ENCODE data around the gene TENM3. TPM values are rescaled to one million over a fixed set of nuclear protein-coding genes. Genes with fewer than 3 reads are reported as not detected.

Gene TENM3
- total RNA-seq, 2 experiments from 2014 or later, result not detected

- H3K4me1 Mint-ChIP-seq (ENCODE audit: low read depth), result no peaks in the 10 kb centered on the region
- no peaks in the 10 kb centered on the region for H3K9me3 Mint-ChIP-seq (ENCODE audit: insufficient read depth)
- POLR2A ChIA-PET, result no interaction called here
Measured at GRCh38 chr4:182582245-182582644, 339.0 kb downstream of the TENM3 start.

GRCh38 chr4:182583703-182584415, 340.7 kb downstream of the TENM3 start:
- no peak for ATAC-seq
- CTCF ChIA-PET, result no interaction called here
- Mint-ChIP-seq H3K9me3 (ENCODE audit: insufficient read depth) (no peaks in the 10 kb centered on the region), H3K4me1 (ENCODE audit: low read depth) (no peaks in the 10 kb centered on the region), H3K36me3 (ENCODE audit: low read depth) (no peaks in the 10 kb centered on the region), H3K27me3 (ENCODE audit: low read depth) (no peaks in the 10 kb centered on the region), H3K4me3 (no peak overlapping the region), H3K27ac (no peak overlapping the region)
- no peak for DNase-seq
- POLR2A ChIA-PET, result no interaction called here

More at GRCh38 chr4:182582245-182582644, 339.0 kb downstream of the TENM3 start:
- H3K27me3 Mint-ChIP-seq (ENCODE audit: low read depth), result no peaks in the 10 kb centered on the region
- H3K36me3 Mint-ChIP-seq (ENCODE audit: low read depth), result no peaks in the 10 kb centered on the region
- CTCF ChIA-PET, result no interaction called here
- no peak overlapping the region for H3K4me3 Mint-ChIP-seq
- no peak overlapping the region for H3K27ac Mint-ChIP-seq
- no peak for DNase-seq
- no peak for ATAC-seq

GRCh38 chr4:182585321-182585720, 342.1 kb downstream of the TENM3 start:
- H3K4me3 Mint-ChIP-seq, result no peak overlapping the region
- H3K27me3 Mint-ChIP-seq (ENCODE audit: low read depth), result no peaks in the 10 kb centered on the region
- H3K4me1 Mint-ChIP-seq (ENCODE audit: low read depth), result no peaks in the 10 kb centered on the region
- no peaks in the 10 kb centered on the region for H3K36me3 Mint-ChIP-seq (ENCODE audit: low read depth)
- H3K27ac Mint-ChIP-seq, result no peak overlapping the region
- POLR2A ChIA-PET, result no interaction called here
- no peak for ATAC-seq
- no peaks in the 10 kb centered on the region for H3K9me3 Mint-ChIP-seq (ENCODE audit: insufficient read depth)
- CTCF ChIA-PET, result no interaction called here
- DNase-seq, result no peak

- DNase-seq (no peak), ATAC-seq (no peak)
- Mint-ChIP-seq H3K4me3 (no peak overlapping the region), H3K27me3 (ENCODE audit: low read depth) (peaks cover 3% of the 10 kb centered on the region), H3K27ac (no peak overlapping the region), H3K4me1 (ENCODE audit: low read depth) (no peaks in the 10 kb centered on the region), H3K36me3 (ENCODE audit: low read depth) (no peaks in the 10 kb centered on the region), H3K9me3 (ENCODE audit: insufficient read depth) (no peaks in the 10 kb centered on the region)
- CTCF ChIA-PET, result no interaction called here
- POLR2A ChIA-PET, result no interaction called here
Measured at GRCh38 chr4:182589100-182589499, 345.9 kb downstream of the TENM3 start.

GRCh38 chr4:182593402-182593801, 350.2 kb downstream of the TENM3 start:
- Mint-ChIP-seq H3K4me3 (no peak overlapping the region), H3K36me3 (ENCODE audit: low read depth) (no peaks in the 10 kb centered on the region), H3K27me3 (ENCODE audit: low read depth) (peaks cover 3% of the 10 kb centered on the region), H3K4me1 (ENCODE audit: low read depth) (no peaks in the 10 kb centered on the region), H3K27ac (no peak overlapping the region), H3K9me3 (ENCODE audit: insufficient read depth) (no peaks in the 10 kb centered on the region)
- no peak for DNase-seq
- ChIA-PET POLR2A (no interaction called here), CTCF (no interaction called here)
- ATAC-seq, result no peak

- no peak for ATAC-seq
Measured at GRCh38 chr4:182593864-182594263, 350.7 kb downstream of the TENM3 start.

GRCh38 chr4:182600093-182600492, 356.9 kb downstream of the TENM3 start:
- no peaks in the 10 kb centered on the region for H3K36me3 Mint-ChIP-seq (ENCODE audit: low read depth)
- CTCF ChIA-PET, result no interaction called here
- H3K27ac Mint-ChIP-seq, result no peak overlapping the region
- no peaks in the 10 kb centered on the region for H3K9me3 Mint-ChIP-seq (ENCODE audit: insufficient read depth)
- no peak overlapping the region for H3K4me3 Mint-ChIP-seq
- H3K27me3 Mint-ChIP-seq (ENCODE audit: low read depth), result no peaks in the 10 kb centered on the region
- no peaks in the 10 kb centered on the region for H3K4me1 Mint-ChIP-seq (ENCODE audit: low read depth)
- no peak for DNase-seq
- POLR2A ChIA-PET, result no interaction called here
- ATAC-seq, result no peak

More at GRCh38 chr4:182593864-182594263, 350.7 kb downstream of the TENM3 start:
- CTCF ChIA-PET, result no interaction called here
- no peak for DNase-seq
- no peaks in the 10 kb centered on the region for H3K36me3 Mint-ChIP-seq (ENCODE audit: low read depth)
- H3K4me3 Mint-ChIP-seq, result no peak overlapping the region
- H3K4me1 Mint-ChIP-seq (ENCODE audit: low read depth), result no peaks in the 10 kb centered on the region
- POLR2A ChIA-PET, result no interaction called here
- H3K9me3 Mint-ChIP-seq (ENCODE audit: insufficient read depth), result no peaks in the 10 kb centered on the region
- no peak overlapping the region for H3K27ac Mint-ChIP-seq
- peaks cover 3% of the 10 kb centered on the region for H3K27me3 Mint-ChIP-seq (ENCODE audit: low read depth)

GRCh38 chr4:182600856-182601255, 357.7 kb downstream of the TENM3 start:
- POLR2A ChIA-PET, result no interaction called here
- DNase-seq (no peak), ATAC-seq (no peak)
- no peaks in the 10 kb centered on the region for H3K4me1 Mint-ChIP-seq (ENCODE audit: low read depth)
- H3K27ac Mint-ChIP-seq, result no peak overlapping the region
- H3K27me3 Mint-ChIP-seq (ENCODE audit: low read depth), result no peaks in the 10 kb centered on the region
- H3K4me3 Mint-ChIP-seq, result no peak overlapping the region
- no peaks in the 10 kb centered on the region for H3K36me3 Mint-ChIP-seq (ENCODE audit: low read depth)
- CTCF ChIA-PET, result no interaction called here
- no peaks in the 10 kb centered on the region for H3K9me3 Mint-ChIP-seq (ENCODE audit: insufficient read depth)

- no peak overlapping the region for H3K4me3 Mint-ChIP-seq
- DNase-seq (no peak), ATAC-seq (no peak)
- no peaks in the 10 kb centered on the region for H3K36me3 Mint-ChIP-seq (ENCODE audit: low read depth)
- H3K27ac Mint-ChIP-seq, result no peak overlapping the region
- CTCF ChIA-PET, result interaction anchor here (1.1 kb wide), 1 partner anchor 108 kb away, joined by 3 read pairs; no protein-coding TSS in a partner anchor
- no peaks in the 10 kb centered on the region for H3K27me3 Mint-ChIP-seq (ENCODE audit: low read depth)
- H3K9me3 Mint-ChIP-seq (ENCODE audit: insufficient read depth), result no peaks in the 10 kb centered on the region
- no peaks in the 10 kb centered on the region for H3K4me1 Mint-ChIP-seq (ENCODE audit: low read depth)
- POLR2A ChIA-PET, result no interaction called here
Measured at GRCh38 chr4:182604161-182604622, 361.0 kb downstream of the TENM3 start.

- POLR2A ChIA-PET, result no interaction called here
- DNase-seq (no peak), ATAC-seq (no peak)
- CTCF ChIA-PET, result no interaction called here
- Mint-ChIP-seq H3K4me3 (no peak overlapping the region), H3K9me3 (ENCODE audit: insufficient read depth) (no peaks in the 10 kb centered on the region), H3K27me3 (ENCODE audit: low read depth) (no peaks in the 10 kb centered on the region), H3K36me3 (ENCODE audit: low read depth) (no peaks in the 10 kb centered on the region), H3K27ac (no peak overlapping the region), H3K4me1 (ENCODE audit: low read depth) (no peaks in the 10 kb centered on the region)
Measured at GRCh38 chr4:182604953-182605352, 361.8 kb downstream of the TENM3 start.

- ATAC-seq, result no peak
- H3K4me3 Mint-ChIP-seq, result no peak overlapping the region
- POLR2A ChIA-PET, result no interaction called here
Measured at GRCh38 chr4:182608525-182608924, 365.3 kb downstream of the TENM3 start.

GRCh38 chr4:182616476-182616875, 373.3 kb downstream of the TENM3 start:
- Mint-ChIP-seq H3K4me1 (ENCODE audit: low read depth) (no peaks in the 10 kb centered on the region), H3K4me3 (no peak overlapping the region), H3K27me3 (ENCODE audit: low read depth) (no peaks in the 10 kb centered on the region), H3K27ac (no peak overlapping the region), H3K36me3 (ENCODE audit: low read depth) (no peaks in the 10 kb centered on the region), H3K9me3 (ENCODE audit: insufficient read depth) (no peaks in the 10 kb centered on the region)
- no peak for ATAC-seq
- CTCF ChIA-PET, result no interaction called here
- DNase-seq, result no peak
- POLR2A ChIA-PET, result no interaction called here

More at GRCh38 chr4:182608525-182608924, 365.3 kb downstream of the TENM3 start:
- no peaks in the 10 kb centered on the region for H3K9me3 Mint-ChIP-seq (ENCODE audit: insufficient read depth)
- CTCF ChIA-PET, result no interaction called here
- no peaks in the 10 kb centered on the region for H3K27me3 Mint-ChIP-seq (ENCODE audit: low read depth)
- H3K27ac Mint-ChIP-seq, result no peak overlapping the region
- DNase-seq, result no peak
- H3K4me1 Mint-ChIP-seq (ENCODE audit: low read depth), result no peaks in the 10 kb centered on the region
- no peaks in the 10 kb centered on the region for H3K36me3 Mint-ChIP-seq (ENCODE audit: low read depth)

GRCh38 chr4:182619660-182620059, 376.5 kb downstream of the TENM3 start:
- Mint-ChIP-seq H3K36me3 (ENCODE audit: low read depth) (no peaks in the 10 kb centered on the region), H3K9me3 (ENCODE audit: insufficient read depth) (no peaks in the 10 kb centered on the region), H3K4me3 (no peak overlapping the region), H3K27ac (no peak overlapping the region), H3K27me3 (ENCODE audit: low read depth) (no peaks in the 10 kb centered on the region), H3K4me1 (ENCODE audit: low read depth) (no peaks in the 10 kb centered on the region)
- ChIA-PET POLR2A (no interaction called here), CTCF (no interaction called here)
- ATAC-seq (no peak), DNase-seq (no peak)

All from activated CD8-positive, alpha-beta T cell treated with anti-CD3 and anti-CD28 coated beads, Interleukin-2, amount 10 ng/mL, durations not matched to agents 7 days and 5 days (primary cell).